H1 (cell line): Measurements from ENCODE around the gene NOL4L. TPM values are rescaled to one million over a fixed set of nuclear protein-coding genes. Genes with fewer than 3 reads are reported as not detected.
A peak's percentile ranks its signal among the peaks of the same experiment; 100 is the strongest.

Experiments used
- CTCF ChIA-PET: fragments of 300-600 bp; sonication (Branson Sonifier 250); formaldehyde crosslinking; loops from one replicate; lab custom pipeline; 2021; ENCODE audit not compliant: partially characterized antibody; lab: Charles Lee
- POLR2A ChIA-PET: fragments of 300-600 bp; sonication (Branson Sonifier 250); formaldehyde crosslinking; loops from one replicate; lab custom pipeline; 2021; ENCODE audit warnings: inconsistent platforms; ENCODE audit not compliant: partially characterized antibody; lab: Charles Lee
- DNase-seq, 2 experiments: peaks; one replicate each; pipeline versions ENCODE4 v3.0.0 to v3.0.0-alpha.2; 2010 to 2022; ENCODE audit warnings: low spot score in 2 of 2, low read depth in 1 of 2, mixed read lengths in 1 of 2
- FAIRE-seq: peaks from 2 replicates; lab custom pipeline; 2011; peaks lifted over from hg19 to GRCh38; lab: Jason Lieb, UNC
- H2AFZ ChIP-seq: 2 replicates; pipeline ENCODE4 v1.8.1; 2012; ENCODE audit warnings: low read length, inconsistent platforms
- H2AK5ac ChIP-seq: 2 replicates; pipeline ENCODE4 v1.6.1; 2013; ENCODE audit warnings: low read depth, low read length
- H2BK120ac ChIP-seq: replicated peaks from 2 replicates; pipeline ENCODE3; 2013; ENCODE audit warnings: low read depth, low read length, inconsistent platforms
- H2BK12ac ChIP-seq: 2 replicates; pipeline ENCODE4 v1.6.1; 2013; ENCODE audit warnings: low read depth, low read length
- H2BK15ac ChIP-seq: 2 replicates; pipeline ENCODE4 v1.6.1; 2013; ENCODE audit warnings: low read length
- H2BK20ac ChIP-seq: 2 replicates; pipeline ENCODE4 v1.6.1; 2013; ENCODE audit warnings: low read length
- H2BK5ac ChIP-seq: 2 replicates; pipeline ENCODE4 v1.6.1; 2013; ENCODE audit warnings: low read depth, low read length
- H3K14ac ChIP-seq: 2 replicates; pipeline ENCODE4 v1.6.1; 2013; ENCODE audit warnings: inconsistent platforms; ENCODE audit not compliant: insufficient read length
- H3K18ac ChIP-seq: 2 replicates; pipeline ENCODE4 v1.6.1; 2013; ENCODE audit warnings: low read length; ENCODE audit errors: extremely low read depth
- H3K23ac ChIP-seq: 2 replicates; pipeline ENCODE4 v1.6.1; 2013; ENCODE audit warnings: inconsistent platforms; ENCODE audit not compliant: insufficient read length
- H3K23me2 ChIP-seq: 2 replicates; pipeline ENCODE4 v1.6.1; 2013; ENCODE audit warnings: low read depth, low read length
- H3K27ac ChIP-seq: 2 replicates; pipeline ENCODE4 v1.6.1; 2011; ENCODE audit warnings: low read depth, low read length, inconsistent platforms
- H3K27me3 ChIP-seq, 4 experiments: replicated peaks in 1 of 4; 1 replicate in 1 of 4; 2 replicates in 3 of 4; pipeline versions ENCODE4 v1.6.1 to v1.8.1; 2011 to 2013; ENCODE audit warnings: low read length in 3 of 4, mild to moderate bottlenecking in 3 of 4, inconsistent platforms in 2 of 4, mixed read lengths in 2 of 4, moderate library complexity in 1 of 4; ENCODE audit not compliant: control insufficient read depth in 3 of 4, insufficient read depth in 3 of 4; ENCODE audit errors: extremely low read depth in 1 of 4
- H3K36me3 ChIP-seq, 4 experiments: 2 replicates each; pipeline versions ENCODE4 v1.6.1 to v1.8.1; 2011 to 2013; ENCODE audit warnings: mild to moderate bottlenecking in 4 of 4, low read length in 3 of 4, moderate library complexity in 2 of 4, control low read depth in 1 of 4, inconsistent platforms in 1 of 4; ENCODE audit not compliant: insufficient read depth in 4 of 4, control insufficient read depth in 2 of 4
- H3K4ac ChIP-seq: replicated peaks from 2 replicates; pipeline ENCODE3; 2013; ENCODE audit warnings: low read length, low read depth, mixed read lengths, inconsistent platforms; ENCODE audit not compliant: insufficient read length
- H3K4me1 ChIP-seq, 4 experiments: replicated peaks in 1 of 4; 1 replicate in 1 of 4; 2 replicates in 3 of 4; pipeline versions ENCODE4 v1.6.1 to v1.8.1; 2011 to 2013; ENCODE audit warnings: low read length in 3 of 4, inconsistent platforms in 2 of 4, mixed read lengths in 1 of 4; ENCODE audit not compliant: insufficient read depth in 4 of 4, control insufficient read depth in 3 of 4
- H3K4me2 ChIP-seq, 2 experiments: 2 replicates each; pipeline versions ENCODE4 v1.6.1 to v1.8.1; 2011 to 2013; ENCODE audit warnings: low read depth in 2 of 2, low read length in 2 of 2, control low read depth in 1 of 2, inconsistent platforms in 1 of 2, mild to moderate bottlenecking in 1 of 2; ENCODE audit not compliant: insufficient read depth in 1 of 2
- H3K4me3 ChIP-seq, 4 experiments: fragments of 200-600, 300-600 bp in 1 of 4; sonication (generic), shearing (Covaris generic), sonication (Bioruptor Twin) in 1 of 4; 2 replicates each; pipeline versions ENCODE4 v1.5.1 to v1.8.1; 2011 to 2016; ENCODE audit warnings: low read length in 4 of 4, low read depth in 3 of 4, control low read depth in 2 of 4, inconsistent platforms in 2 of 4, mild to moderate bottlenecking in 2 of 4, mixed read lengths in 1 of 4, moderate library complexity in 1 of 4; ENCODE audit not compliant: insufficient read depth in 2 of 4; ENCODE audit errors: extremely low read depth in 1 of 4
- H3K56ac ChIP-seq: replicated peaks from 2 replicates; pipeline ENCODE3; 2013; ENCODE audit warnings: low read depth, mild to moderate bottlenecking, mixed read lengths, low read length, inconsistent platforms; ENCODE audit not compliant: insufficient read length
- H3K79me1 ChIP-seq: 2 replicates; pipeline ENCODE4 v1.6.1; 2013; ENCODE audit warnings: low read depth, low read length, control low read depth
- H3K79me2 ChIP-seq, 2 experiments: 2 replicates each; pipeline versions ENCODE4 v1.6.1 to v1.8.1; 2012 to 2013; ENCODE audit warnings: low read length in 2 of 2, mild to moderate bottlenecking in 2 of 2, inconsistent platforms in 1 of 2; ENCODE audit not compliant: insufficient read depth in 2 of 2, control insufficient read depth in 1 of 2
- H3K9ac ChIP-seq, 4 experiments: replicated peaks in 1 of 4; 1 replicate in 1 of 4; 2 replicates in 3 of 4; pipeline versions ENCODE4 v1.6.1 to v1.8.1; 2011 to 2013; ENCODE audit warnings: low read depth in 3 of 4, low read length in 3 of 4, control low read depth in 2 of 4, mild to moderate bottlenecking in 2 of 4, moderate library complexity in 2 of 4, inconsistent platforms in 1 of 4; ENCODE audit errors: extremely low read depth in 1 of 4
- H3K9me3 ChIP-seq, 2 experiments: 2 replicates each; pipeline versions ENCODE4 v1.6.1 to v1.8.1; 2012 to 2013; ENCODE audit warnings: mild to moderate bottlenecking in 2 of 2, moderate library complexity in 2 of 2, control low read depth in 1 of 2, inconsistent platforms in 1 of 2, low read depth in 1 of 2, low read length in 1 of 2, mixed read lengths in 1 of 2; ENCODE audit not compliant: insufficient read depth in 2 of 2
- H4K20me1 ChIP-seq, 2 experiments: replicated peaks in 1 of 2; 2 replicates each; pipeline versions ENCODE3 to v1.8.1; 2011 to 2013; ENCODE audit warnings: inconsistent platforms in 2 of 2, low read length in 2 of 2, mild to moderate bottlenecking in 1 of 2; ENCODE audit not compliant: insufficient read depth in 2 of 2, control insufficient read depth in 1 of 2
- H4K5ac ChIP-seq: 2 replicates; pipeline ENCODE4 v1.6.1; 2013; ENCODE audit warnings: low read length, low read depth, mixed read lengths, inconsistent platforms; ENCODE audit not compliant: insufficient read length
- H4K8ac ChIP-seq: 2 replicates; pipeline ENCODE4 v1.8.0; 2013; ENCODE audit warnings: mild to moderate bottlenecking, moderate library complexity, low read length, inconsistent platforms; ENCODE audit not compliant: insufficient read depth; ENCODE audit errors: extremely low read depth
- H4K91ac ChIP-seq: replicated peaks from 2 replicates; pipeline ENCODE3; 2013; ENCODE audit warnings: low read length, mixed read lengths, inconsistent platforms; ENCODE audit not compliant: insufficient read length
- CTBP2 ChIP-seq: IDR thresholded peaks from 2 replicates; pipeline ENCODE4 v1.7.0; 2011; ENCODE audit warnings: borderline replicate concordance, mild to moderate bottlenecking, moderate library complexity, mixed read lengths, low read length; ENCODE audit not compliant: insufficient read depth, insufficient read length
- RAD21 ChIP-seq, 2 experiments: IDR thresholded peaks in 1 of 2; conservative IDR thresholded peaks in 1 of 2; 2 replicates each; pipeline ENCODE4 v1.6.1; 2011; ENCODE audit warnings: low read depth in 2 of 2, low read length in 2 of 2, improper control_type of control experiment in 1 of 2, inconsistent platforms in 1 of 2, mild to moderate bottlenecking in 1 of 2, moderate library complexity in 1 of 2
- SIN3A ChIP-seq, 2 experiments: IDR thresholded peaks in 1 of 2; conservative IDR thresholded peaks in 1 of 2; 2 replicates each; pipeline ENCODE4 v1.6.1; 2011 to 2012; ENCODE audit warnings: low read length in 2 of 2, improper control_type of control experiment in 1 of 2, low read depth in 1 of 2, mild to moderate bottlenecking in 1 of 2
- SP1 ChIP-seq: IDR thresholded peaks from 2 replicates; pipeline ENCODE4 v1.6.1; 2011; ENCODE audit warnings: low read depth, low read length
- YY1 ChIP-seq: IDR thresholded peaks from 2 replicates; pipeline ENCODE4 v1.6.1; 2011; ENCODE audit warnings: low read depth, mild to moderate bottlenecking, low read length
- WGBS, 2 experiments: shearing (Covaris generic) in 1 of 2; methylation state at CpG; one replicate each; pipeline versions ENCODE4 v1.1.6 to v1.1.7; 2013 to 2015; ENCODE audit warnings: low lambda C conversion rate in 2 of 2, mixed read lengths in 2 of 2, inconsistent platforms in 1 of 2, low coverage in 1 of 2, missing lambda C conversion rate in 1 of 2; ENCODE audit not compliant: insufficient replicate concordance in 2 of 2, insufficient coverage in 1 of 2, insufficient read length in 1 of 2; ENCODE audit errors: extremely low coverage in 1 of 2, missing lambda C conversion rate in 1 of 2; 5-methylcytosine and 5-hydroxymethylcytosine counted together
- polyA plus RNA-seq, 7 experiments: library from polyadenylated mRNA; depleted of rRNA in 3 of 7; stranded (reverse) in 5 of 7; unstranded in 2 of 7; fragments of >200 nt in 5 of 7; fragments of 200-250 nt in 2 of 7; gene quantifications; 1 replicate in 5 of 7; 2 replicates in 1 of 7; 4 replicates in 1 of 7; pipeline versions ENCODE4 v1.2.1 to v1.2.3, GENCODE V29; 2011 to 2013; ENCODE audit warnings: missing spikeins in 2 of 7, mixed read lengths in 2 of 7
- total RNA-seq: library from RNA; stranded (reverse); fragmentation: NEBNext Ultra II Directional; extraction: Animal tissue kit (Norgen Biotek cat#: 25700); gene quantifications from 2 replicates; pipeline ENCODE4 v1.2.1, GENCODE V29; 2021
- TF ChIP-seq, protein P1 (sequence below): IDR thresholded peaks from 2 replicates; pipeline ENCODE4 v1.6.1; 2012; ENCODE audit warnings: inconsistent platforms

Gene NOL4L
- total and polyA plus RNA-seq, 2 of the 8 experiments (the other 6 are each of a cell fraction or from before 2014, with no cell fraction given) = 15.3 to 23.7 TPM

DNA sequence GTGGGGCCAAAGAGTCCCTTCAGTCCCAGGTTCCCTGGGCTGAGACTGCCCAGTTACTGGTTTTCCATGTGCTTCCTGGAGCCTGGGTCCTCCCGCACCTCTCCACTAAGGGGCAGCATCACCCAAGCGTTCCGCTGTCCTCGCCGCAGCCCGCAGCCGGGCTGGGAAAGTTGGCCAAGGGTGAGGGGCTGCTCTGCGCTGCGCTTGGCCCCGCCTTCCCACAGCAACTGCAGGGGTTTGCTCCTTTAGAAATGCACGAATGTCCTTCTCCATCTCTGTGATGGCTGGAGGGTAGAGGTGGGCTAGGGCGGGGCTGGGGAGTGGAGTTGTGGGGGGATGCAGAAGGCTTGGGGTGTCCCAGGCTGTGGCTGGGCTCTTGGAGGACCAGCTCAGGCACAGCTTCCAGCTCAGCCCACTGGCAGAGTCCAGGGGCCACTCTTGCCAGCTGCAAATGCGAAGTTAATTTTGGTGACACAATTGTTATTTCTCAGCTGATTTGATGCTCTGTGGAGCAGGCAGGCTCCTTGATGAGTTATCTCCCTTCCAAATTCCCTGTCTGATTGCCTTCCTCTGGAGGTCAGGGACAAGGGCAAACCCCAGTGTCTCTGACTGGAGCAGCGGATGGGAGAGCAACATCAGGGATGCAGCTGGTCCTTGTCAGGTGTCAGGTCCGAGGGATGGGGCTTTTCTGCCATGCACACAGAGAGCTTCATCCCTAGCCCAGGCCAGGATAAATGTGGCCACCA lies 63.2 kb downstream of the NOL4L start:
- no peak overlapping the region for H3K9ac ChIP-seq
- H2AK5ac ChIP-seq = no peak overlapping the region
- H3K79me2 ChIP-seq = no peaks in the 10 kb centered on the region
- H2AFZ ChIP-seq = no peak overlapping the region
- H3K14ac ChIP-seq = no peak overlapping the region
- peaks cover 0 to 7% (median under 1%) of the 10 kb centered on the region in 4 experiments; a peak in 4 of 7 replicates for H3K4me1 ChIP-seq
- no peak overlapping the region for H3K4ac ChIP-seq
- H3K36me3 ChIP-seq = no peaks in the 10 kb centered on the region
- 18% methylated on average over 15 of the region's 15 CpGs; no CpG with 5 or more reads in 1 of the 2 experiments for WGBS, 2 experiments
- H2BK12ac ChIP-seq = no peak overlapping the region
- H2BK20ac ChIP-seq = no peak overlapping the region
- H3K9me3 ChIP-seq = no peaks in the 10 kb centered on the region
- H2BK120ac ChIP-seq = no peak overlapping the region
- no peak for FAIRE-seq
- POLR2A ChIA-PET = interaction anchor here (0.8 to 1.5 kb wide), 4 partner anchors 15 to 131 kb away, joined by 3 to 4 read pairs (median 3); no protein-coding TSS in a partner anchor
- H3K27ac ChIP-seq = no peak overlapping the region
- no peak overlapping the region for H3K56ac ChIP-seq
- H4K5ac ChIP-seq = no peak overlapping the region
- peak overlapping the region in 1 of 4 experiments; percentile 23; a peak in 1 of 8 replicates for H3K4me3 ChIP-seq
- CTCF ChIA-PET = interaction anchor here (0.7 to 11.7 kb wide), 55 partner anchors 9 to 744 kb away, joined by 3 to 246 read pairs (median 4); partner anchors contain the start of gene C20orf203
- H3K23me2 ChIP-seq = no peaks in the 10 kb centered on the region
- 0 out of 7 replicates have a peak, but pooled peaks cover 0 to 2% (median 0%) of the 10 kb centered on the region in 4 experiments for H3K27me3 ChIP-seq
- H3K18ac ChIP-seq = no peak overlapping the region
- H4K91ac ChIP-seq = no peak overlapping the region
- H4K20me1 ChIP-seq = no peaks in the 10 kb centered on the region
- H2BK15ac ChIP-seq = no peak overlapping the region
- DNase-seq = peak; percentile 54 to 92
- H2BK5ac ChIP-seq = no peak overlapping the region
- no peak overlapping the region for H3K23ac ChIP-seq
- H4K8ac ChIP-seq = no peak overlapping the region
- peak overlapping the region in 1 of 2 experiments; percentile 59; a peak in 2 of 4 replicates for H3K4me2 ChIP-seq
- H3K79me1 ChIP-seq = no peaks in the 10 kb centered on the region
- TF ChIP-seq, protein P1, sequence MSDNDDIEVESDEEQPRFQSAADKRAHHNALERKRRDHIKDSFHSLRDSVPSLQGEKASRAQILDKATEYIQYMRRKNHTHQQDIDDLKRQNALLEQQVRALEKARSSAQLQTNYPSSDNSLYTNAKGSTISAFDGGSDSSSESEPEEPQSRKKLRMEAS = peak; percentile 76
- TF ChIP-seq YY1 (peak; percentile 21; the same call in 1 of the 2 replicates), SP1 (no peak), SIN3A (conservative IDR thresholded peaks at IDR 0.05 in 1 of 2, IDR thresholded peaks at IDR 0.05 in 1 of 2; ENCODE audit: low read depth in 1 of 2, low read length in 2 of 2) (peak in 1 of 2 experiments; percentile 65; a peak in 1 of 4 replicates), RAD21 (IDR thresholded peaks at IDR 0.05 in 1 of 2, conservative IDR thresholded peaks at IDR 0.05 in 1 of 2; ENCODE audit: low read depth in 2 of 2, low read length in 2 of 2) (peak; percentile 100), CTBP2 (no peak)
